Measurements from ENCODE around the gene LYSMD2.

The LYSMD2 gene

DNA sequence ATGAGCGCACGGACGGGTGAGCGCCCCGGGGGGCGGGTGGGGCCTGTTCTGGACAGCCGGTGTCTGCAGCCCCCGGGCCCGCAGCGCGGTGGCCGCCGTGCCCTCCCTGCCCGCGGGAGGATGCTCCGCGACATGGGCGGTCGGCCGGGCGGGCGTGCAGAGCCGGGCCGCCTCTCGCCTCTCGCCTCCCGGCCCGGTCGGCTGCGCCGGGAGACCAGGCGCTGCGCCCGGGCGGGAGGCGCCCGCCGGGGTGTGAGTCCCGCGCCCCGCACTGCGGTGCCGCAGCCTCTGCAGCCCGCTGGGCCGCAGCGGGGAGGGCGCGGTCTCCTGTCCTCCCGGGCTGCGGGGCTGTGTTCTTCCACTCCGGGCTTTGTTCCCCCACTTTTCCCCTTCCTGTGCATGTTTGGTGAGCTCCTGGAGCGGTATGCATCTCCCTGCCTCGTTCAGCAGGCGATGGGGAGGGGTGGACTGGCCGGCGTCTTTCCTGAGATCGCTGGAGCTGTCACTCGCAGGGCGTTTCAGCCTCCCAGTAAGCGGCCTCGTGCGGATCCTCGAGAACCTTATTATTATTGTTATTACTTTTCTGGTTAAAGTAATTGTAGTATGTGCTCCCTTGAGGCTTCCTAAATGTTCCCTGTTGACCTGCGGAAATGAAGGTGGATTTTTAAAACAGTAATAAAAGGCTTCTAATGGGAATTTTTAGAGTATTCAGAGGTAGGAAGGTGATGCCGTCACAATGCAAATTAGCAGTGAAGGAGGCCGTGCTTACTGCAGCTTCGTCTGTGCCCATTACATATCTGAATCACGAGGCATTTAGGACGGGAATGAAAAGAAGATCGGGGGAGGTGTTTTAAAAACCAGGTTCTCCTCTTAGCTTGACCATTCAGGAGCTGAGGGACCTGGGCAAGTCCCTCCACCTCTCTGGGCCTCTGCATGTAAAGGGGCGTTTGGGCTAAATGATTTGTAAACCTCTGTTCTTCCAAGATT, 14.5 kb upstream of the LYSMD2 start:
- DNase-seq: no peak

DNA sequence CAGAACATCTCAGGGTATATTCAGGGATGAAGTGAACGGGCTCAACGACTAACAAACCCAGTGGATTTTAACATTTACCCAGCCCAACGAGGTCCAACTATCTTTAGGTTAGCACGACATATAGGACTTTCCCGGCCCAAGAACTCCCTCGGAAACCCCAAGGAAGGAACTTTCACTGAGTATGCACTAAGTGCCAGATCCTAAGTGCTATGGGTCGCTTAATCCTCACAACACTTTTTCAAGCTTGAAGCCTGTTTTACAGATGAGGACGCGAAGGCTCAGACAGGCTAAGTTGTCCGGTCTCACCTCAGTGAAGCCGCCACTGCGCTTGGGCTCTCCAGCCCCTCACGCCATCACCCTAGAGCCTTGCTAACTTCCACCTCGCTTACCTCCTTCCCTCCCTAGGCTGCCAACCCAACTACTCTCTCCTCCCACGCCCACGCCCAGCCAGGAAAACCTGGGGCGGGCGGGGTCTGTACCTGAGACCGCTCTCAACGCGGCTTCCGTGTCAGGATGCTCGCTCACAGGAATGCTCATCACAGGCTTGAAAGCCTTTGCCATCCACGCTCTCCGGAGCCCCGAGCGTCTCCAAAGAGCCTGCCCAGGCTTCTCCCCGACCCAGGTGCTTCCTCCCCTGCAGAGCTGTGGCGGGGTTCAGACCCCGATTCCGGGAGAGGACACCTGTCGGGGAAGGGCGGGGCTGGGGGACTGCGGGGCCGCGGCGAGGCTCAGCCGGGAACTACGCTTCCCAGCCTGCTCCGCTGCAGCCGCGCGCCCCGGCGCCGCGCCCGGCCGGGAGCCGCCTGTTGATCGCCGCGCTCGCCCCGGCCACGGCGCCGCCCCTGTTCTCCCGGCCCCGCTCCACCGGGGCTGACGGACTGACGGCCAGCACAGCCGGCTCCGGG, 13.6 kb upstream of the LYSMD2 start, which contains the start of gene TMOD2:
Gene TMOD2, plus strand, starts transcription at position 806 of the 905 bp plus-strand sequence. CDS start 14,845 bp downstream, outside the sequence.
- no peak for DNase-seq

DNA sequence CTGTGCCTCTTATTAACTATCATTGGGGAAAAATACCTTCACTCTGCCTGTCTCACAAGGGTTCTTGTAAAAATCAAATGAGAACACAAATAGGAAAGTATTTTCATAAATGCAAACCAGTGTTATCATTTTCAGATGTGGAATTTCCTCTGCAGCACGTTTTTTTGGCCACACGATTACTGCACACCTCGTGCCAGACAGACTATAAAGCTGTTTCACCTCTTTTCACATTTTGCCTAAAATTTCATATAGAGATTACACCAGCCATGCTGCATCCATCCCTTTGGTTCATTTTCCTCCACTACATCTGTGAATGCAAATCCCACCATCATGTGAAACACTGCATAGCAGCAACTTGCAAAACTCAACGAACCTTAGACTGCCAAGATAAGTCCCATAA, 12.7 kb upstream of the LYSMD2 start:
- DNase-seq: no peak

DNA sequence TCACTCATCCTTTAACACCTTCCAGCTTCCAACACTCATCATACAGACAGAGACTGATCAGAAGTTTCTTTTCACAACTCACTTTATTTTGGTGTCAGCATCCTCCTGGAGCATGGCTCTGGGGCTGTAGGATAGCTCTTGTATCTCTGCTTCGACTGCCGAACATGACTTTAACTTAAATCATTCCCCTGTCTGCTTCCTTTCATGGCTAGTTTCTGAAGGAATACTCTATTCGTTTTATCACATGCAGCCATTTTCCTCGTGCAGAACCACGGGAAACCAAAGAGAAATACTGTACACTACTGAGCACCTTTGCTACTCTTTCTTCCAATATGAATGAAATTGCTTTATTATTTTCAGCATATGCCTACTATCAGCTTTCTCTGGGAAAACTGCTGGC, 11.9 kb upstream of the LYSMD2 start:
- no peak for DNase-seq

DNA sequence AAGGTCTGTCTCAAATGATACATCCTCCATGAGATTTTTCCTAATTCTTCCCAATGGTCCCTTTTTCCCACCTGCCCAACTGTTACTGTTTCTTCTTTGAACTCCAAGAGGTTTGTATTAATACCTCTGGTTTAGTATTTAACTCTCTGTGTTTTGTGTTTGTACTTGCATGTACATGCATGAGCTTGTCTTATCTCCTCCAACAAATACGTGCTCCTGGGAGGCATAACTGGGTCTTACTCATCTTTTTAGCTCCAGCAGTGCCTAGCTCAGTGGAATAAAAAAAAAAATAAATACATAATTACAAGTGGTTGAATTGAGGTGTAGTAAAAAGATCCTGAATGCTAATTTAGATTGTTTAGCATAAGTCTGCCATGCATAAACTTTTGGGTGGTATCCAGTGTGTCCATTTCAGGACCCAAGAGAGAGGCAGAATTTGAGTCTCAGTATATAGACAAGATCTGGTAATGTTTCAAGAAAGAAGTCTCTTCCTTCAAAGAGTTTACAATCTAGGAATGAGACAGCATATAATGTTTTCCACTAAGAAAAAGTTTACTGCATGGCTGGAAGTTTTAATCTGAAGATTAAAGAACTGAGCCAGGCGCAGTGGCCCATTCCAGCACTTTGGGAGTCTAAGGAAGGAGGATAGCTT, 1.7 kb upstream of the LYSMD2 start:
- DNase-seq: no peak

DNA sequence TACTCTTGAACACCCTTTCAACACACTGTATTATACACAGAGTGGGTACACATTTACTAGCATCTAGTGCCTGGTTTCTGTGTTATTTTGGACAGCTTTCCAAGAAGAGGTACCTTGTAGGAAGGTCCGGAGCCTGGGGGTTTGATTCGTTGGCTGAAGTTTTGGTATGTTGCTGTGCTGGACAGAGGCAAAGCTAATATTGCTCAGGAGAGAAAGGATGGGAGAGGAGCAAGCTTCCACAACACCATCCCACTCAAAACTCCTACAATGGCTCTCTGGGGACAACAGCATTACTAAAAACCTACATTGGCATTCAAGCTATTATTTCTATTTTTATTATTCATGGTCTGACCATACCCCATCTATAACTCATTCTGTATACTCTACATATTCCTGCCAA, 1.1 kb upstream of the LYSMD2 start:
- DNase-seq: no peak

DNA sequence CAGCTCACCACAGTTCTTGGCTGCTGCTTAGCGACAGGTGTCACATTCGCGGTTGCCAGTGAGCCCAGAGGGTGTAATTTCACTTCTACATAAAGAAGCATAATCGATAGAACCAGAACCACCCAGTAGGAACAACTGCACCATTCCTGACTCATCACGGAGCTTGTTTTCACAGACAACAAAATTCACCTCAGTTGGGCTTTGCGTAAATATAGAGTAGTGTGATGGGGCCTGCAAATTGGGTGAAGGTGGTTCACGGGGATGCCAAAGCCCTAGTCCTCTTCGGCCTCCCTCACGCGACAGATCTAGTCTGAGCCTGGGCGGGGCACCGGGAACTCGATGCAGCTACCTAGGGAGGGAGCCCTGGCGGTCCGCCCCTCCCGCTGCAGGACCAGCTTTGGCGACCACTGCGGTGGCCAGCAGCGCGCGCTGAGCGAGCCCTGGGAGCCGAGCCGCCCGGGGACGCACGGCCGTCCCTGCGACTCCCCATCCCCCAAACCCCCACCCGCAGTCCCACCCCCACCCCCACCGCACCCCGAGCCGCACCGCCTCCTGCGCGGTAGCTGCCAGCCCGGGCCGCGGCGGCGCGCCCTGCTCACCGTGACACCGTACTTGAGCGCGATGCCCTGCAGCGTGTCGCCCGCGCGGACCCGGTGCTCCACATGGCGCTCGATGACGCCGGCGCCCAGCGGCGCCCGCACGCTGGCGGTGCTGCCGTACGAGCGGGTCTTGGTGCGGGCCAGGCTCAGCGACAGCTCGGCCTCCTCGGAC, 519 bp downstream of the LYSMD2 start:
- DNase-seq: no peak

DNA sequence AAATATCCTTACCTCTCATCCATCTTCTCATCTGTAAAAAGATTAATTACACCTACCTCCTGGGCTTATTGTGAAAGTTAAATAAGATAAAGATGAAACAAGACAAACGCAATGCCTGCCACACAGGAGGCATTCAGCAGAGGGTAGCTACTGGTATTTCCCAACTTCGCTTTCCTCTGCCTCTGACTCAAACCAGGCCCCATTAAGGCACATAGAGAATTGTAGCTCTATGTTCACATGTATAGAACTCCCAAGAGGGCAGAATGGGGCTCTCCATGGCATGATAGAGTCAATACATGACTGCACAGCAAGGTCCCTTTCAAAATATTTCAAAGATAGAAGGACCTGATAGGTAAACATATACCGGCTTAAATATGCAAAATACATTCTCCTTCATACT, 1.4 kb downstream of the LYSMD2 start:
- no peak for DNase-seq

DNA sequence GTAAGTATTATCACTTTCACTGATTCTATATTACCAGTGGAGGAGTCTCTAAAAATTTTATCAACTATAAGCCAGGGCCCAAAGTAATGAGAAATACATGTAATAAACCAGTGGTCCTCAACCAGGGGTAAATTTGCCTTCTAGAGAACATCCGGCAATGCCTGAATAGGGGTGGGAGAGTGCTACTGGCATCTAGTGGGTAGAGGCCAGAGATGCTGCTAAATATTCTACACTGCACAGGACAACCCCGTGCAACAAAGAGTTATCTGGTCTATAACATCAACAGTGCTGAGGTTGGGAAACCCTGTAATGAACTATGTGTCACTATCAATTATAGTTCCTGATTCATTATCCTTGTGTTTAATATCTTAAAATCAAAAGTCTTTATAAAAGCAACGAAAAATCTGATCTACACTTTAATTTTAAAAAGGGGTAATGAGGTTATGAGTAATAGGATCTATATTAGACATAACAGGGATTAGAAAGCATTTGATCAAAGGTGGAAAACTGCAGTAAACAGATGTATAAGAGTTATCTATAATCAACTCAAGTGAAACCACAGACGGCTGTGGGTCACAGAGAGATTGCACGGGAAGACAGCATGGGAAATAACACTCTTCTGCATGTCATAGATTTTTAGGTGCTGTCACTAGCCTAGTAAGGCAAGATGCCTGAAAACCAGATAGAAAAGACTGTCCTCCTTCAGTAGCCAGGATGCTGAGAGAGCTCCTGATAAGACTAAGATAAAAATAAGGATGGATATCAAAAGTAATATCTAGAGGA, 2.0 kb downstream of the LYSMD2 start:
- DNase-seq: no peak

DNA sequence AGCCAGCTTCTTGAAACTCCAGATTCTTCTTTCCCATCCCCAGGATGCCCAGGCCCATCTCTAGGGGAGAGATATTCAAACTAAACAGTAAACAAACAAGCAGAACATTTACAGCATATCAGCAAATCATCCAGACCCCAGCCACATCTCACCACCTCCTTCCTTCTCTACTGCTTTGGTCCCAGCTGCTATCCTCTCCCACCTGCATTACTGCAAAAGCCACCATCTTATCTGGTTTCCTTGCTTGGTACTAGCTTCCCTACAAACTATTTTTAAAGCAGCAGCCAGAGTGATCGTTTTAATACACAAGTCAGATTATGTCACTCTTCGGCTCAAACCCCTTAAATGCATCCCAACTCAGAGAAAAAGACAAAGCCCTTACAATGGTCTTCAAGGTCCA, 4.8 kb downstream of the LYSMD2 start:
- DNase-seq: peak in 1 of 2 donors; percentile 52

DNA sequence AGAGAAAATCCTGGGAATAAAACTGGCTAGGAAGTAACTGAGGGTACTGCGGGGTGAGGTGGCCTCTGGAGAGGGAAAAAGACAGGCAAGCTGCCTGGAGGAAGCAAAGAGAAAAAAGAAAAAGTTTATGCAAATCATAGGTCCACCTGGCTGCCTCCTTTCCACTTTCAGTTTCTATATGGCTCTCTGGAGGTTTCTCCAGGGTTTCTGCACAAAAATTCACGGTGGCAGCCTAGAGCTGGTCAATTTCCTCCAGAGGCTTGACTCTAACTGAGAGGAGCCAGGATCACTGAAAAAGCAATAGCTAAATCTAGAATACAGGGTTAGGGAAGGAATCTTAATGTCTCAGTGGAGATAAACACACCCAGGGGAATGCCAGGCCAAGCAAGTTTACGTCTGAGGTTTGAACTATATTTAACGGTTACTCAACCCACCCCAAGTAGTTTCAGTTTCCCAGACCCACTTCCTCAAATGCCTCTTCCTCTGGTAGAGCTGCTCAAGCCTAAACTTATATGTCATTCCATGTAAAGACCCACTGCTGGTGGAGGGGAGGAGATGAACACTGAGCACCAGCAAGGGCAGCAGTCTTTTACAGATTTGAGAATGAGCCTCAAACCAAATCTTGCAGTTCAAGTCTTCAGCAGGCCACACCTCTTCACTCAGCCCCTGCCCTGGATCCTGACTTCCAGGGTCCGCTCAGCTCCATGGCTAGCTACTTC, 5.7 kb downstream of the LYSMD2 start:
- DNase-seq: peak in 1 of 2 donors; percentile 93

DNA sequence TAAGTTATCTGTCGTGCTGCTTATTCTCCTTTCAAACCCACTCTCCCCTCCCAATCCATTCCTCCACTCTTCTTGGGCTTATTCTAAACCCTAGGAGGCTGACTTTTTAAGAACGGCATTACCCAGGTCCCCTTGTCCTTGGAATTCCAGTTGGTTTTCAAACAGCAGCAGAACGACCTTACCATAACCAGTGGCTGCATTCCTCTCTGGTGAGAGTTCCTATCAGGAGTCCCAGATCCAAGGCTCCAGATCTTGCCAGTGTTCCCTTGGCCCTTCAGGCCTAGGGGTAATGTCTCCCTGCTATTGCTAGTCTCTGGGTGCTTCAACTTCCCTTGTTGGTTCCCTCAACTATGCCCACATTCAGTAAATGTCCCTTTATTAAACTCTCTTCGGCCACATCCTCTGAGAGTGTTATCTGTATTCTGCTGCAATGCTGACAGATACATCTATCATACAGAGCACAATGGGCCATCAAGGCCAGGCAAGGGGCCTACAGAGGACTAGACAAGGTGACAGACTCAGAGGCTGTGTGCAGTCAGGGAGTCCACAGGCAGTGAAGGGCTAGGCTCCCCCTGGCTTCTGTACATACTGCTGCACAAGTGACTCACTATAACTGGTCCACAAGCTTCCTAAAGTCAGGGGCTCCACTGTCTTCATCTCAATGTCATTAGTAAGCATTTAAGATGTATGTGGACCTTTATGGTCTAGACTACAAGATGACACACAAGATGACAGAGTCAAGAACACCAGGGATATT, 10.1 kb downstream of the LYSMD2 start:
- peak in 1 of 2 donors; percentile 12 for DNase-seq

DNA sequence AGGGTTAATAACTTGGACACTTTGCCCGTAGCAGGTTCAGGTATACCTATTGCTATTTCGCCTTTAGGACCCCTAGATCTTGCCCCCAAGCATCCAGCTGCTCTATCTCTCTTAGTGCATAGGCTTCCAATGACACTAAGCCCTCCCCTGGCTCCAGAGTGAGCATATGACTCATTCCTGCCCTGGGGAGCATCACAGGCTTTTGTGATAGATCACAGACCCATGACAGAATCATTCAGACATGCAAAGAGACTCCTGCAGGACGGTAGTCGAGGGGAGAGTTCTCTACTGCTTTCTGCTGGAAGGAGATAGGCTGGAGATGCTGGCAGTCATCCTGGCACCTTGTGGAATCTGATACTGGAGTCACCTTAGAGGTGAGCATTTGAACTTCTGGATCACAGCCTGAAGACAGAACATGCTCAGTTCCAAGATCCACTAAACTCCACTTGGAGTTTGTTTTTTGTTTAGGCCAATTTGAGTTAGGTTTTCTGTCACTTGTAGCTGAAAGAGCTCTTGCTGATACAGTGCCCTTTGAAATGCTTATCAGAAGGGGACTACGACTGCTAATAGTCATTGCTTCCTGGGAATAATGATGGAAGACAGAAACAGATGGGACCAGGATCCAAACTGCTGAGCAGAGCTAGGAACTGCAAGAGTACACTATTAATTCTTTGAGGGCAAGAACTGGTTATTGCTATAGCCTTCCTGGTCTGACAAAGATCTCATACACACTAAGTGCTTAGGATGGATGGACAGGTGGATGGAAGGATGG, 11.0 kb downstream of the LYSMD2 start:
- DNase-seq: peak in 1 of 2 donors; percentile 46

DNA sequence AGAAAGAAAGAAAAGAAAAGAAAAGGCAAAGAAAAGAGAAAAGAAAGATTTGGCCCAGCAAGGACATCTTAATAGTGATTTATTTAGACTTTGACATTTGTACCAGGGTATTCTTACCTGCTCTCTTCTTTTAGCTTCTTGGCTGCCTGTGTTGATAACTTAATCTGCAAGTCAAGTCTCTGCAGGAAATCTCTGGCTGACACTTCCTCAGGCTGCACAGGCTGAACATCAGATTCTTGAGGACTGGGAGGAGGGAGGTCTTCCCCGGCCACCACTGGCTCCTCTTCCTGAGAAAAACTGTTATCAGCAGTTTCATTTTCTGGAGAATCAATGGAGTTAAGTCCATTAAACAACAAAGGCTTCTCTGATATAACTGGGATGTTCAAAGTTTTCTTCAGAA, 12.8 kb downstream of the LYSMD2 start:
- peak in 1 of 2 donors; percentile 3 for DNase-seq

DNA sequence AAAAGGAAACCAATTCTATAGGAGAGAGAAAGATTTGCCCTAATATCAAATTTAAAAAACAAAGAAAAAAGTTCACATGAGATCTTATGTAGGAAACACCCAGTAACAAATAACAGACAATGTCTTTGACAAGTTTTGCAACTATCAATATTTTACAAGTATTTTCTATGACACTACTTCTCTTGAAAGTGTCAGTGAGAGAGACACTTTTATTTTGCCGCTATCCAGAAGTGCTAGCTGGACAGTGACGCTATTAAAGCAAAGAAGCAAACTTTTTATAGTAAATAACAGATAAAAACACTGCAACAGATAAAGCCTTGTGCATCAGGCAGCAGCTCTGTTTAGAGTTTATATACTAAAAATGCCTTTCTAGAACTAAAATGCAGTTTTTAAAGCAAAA, 13.3 kb downstream of the LYSMD2 start:
- no peak for DNase-seq

DNA sequence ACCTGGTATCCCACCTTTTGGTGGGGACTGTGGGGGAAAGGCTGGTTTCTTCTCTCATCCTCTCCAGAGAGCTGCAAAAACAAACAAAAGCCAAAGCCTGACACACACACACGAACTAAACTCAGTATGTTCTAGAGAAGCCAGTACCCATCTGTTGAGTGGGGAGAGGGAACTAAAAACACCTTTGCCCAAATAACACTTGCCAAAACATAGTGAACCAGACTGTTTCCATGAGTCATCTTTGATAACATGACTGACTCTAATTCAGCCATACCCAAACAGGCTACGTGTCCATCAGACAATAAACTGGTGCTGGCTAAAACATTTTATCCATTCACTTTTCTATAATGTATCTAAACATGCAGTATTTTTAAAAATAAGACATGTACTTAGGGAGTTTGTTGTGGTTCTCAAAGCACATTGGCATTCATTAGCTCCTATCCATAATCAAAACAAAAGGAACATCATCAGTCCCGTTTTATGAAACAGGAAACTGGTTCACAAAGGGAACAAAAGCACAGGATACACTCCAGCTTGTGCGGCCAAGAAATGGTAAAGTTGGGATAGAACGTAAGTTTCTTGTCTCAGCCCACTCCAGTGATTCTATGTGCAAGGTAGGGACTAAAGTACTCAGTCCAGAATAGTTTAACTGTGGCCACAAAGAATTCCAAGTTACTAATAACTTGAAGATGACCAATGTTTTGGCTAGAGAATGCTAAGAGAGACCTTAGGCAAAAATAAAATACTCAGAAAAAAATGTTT, 16.1 kb downstream of the LYSMD2 start:
- no peak for DNase-seq

DNA sequence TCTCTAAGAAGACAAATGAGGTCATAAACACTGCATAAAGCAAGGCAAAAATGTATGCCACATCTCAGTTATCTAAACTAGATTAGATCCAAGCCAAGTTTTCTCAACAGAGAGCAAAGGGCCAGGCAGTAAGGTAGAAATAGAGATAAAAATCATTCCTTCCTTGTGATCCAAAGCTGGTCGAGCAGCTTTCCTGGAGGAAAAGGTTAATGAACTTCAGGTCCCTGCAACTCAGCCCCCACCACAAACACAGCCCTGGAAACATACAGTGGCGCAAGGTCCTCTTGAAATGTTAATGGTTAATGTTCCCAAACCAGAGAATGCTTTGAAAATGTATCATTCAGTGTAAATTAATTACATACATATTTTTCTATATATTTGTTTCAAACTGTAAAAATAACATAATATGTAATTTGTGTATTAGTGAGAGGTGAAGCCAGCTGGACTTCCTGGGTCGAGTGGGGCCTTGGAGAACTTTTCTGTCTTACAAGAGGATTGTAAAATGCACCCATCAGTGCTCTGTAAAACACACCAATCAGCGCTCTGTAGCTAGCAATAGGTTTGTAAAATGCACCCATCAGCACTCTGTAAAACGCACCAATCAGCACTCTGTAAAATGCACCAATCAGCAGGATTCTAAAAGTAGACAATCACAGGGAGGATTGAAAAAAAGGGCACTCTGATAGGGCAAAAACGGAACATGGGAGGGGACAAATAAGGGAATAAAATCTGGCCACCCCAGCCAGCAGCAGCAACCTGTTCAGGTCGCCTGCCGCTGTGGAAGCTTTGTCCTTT, 17.1 kb downstream of the LYSMD2 start:
- DNase-seq: no peak

All from bone marrow (tissue), 2 donors.